Dedifferentiated amniotic fluid mesenchymal stem cell (primary cell): ENCODE data around the gene ARHGAP15.
A peak's percentile ranks its signal among the peaks of the same experiment; 100 is the strongest.

Experiments used
- DNase-seq: peaks from one replicate; pipeline ENCODE4 v3.0.0-alpha.2; 2016; ENCODE audit errors: extremely low spot score

ARHGAP15 gene

DNA sequence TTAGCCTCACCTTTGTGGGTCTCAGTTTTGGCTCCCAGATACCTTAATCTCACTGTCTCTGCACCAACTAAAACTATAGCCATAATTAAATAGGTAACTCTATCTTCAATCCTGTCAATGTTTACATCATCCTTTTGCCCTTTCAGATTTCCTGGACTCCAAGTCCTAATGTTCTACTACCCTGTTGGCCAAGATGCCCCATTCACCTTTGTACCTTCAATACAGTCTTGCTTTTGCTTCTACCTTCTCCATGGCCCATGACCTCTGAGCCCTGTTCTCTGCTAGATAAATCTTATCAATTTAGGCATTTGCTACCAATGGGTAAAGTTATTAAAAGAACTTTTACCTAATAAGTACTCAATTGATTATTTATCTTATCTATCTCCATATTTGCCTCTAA, 635.5 kb downstream of the ARHGAP15 start:
- no peak for DNase-seq

GRCh38 chr2:143768991-143769390, 639.8 kb downstream of the ARHGAP15 start:
- no peak for DNase-seq

GRCh38 chr2:143771939-143772338, 642.7 kb downstream of the ARHGAP15 start:
- no peak for DNase-seq

DNA sequence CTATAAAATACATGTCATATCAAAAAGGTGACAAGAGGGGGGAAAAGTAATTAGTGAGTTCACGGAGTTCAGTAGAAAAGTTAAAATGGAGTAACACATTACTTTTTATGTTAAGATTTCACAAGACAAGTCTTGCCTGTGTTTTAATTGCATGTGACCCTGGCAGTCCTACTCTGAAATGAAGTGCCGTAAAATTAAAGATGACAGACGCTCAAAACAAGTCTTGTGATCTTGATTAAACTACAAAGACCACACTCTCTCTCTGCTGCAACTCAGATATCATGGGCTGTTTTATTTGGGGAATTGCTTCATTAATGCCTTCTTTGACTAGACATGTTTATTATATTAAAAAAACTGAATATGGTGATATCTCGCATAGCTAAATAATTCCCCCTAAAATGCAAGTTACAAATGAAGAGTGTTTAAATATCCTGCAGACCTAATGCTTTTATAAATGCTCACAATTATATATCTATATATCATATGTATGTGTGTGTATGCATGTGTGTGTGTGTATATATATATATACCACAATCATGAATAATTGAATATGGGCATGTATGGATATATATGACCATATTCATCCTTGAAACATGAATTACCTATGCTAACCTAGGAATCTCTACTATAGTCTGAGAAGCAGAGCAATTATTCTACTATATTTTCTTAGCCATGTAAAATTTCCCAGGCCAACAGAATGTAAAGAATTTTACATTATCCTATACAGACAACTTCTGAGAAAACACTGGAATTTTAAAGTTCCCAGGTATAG, 647.5 kb downstream of the ARHGAP15 start:
- DNase-seq, result no peak

DNA sequence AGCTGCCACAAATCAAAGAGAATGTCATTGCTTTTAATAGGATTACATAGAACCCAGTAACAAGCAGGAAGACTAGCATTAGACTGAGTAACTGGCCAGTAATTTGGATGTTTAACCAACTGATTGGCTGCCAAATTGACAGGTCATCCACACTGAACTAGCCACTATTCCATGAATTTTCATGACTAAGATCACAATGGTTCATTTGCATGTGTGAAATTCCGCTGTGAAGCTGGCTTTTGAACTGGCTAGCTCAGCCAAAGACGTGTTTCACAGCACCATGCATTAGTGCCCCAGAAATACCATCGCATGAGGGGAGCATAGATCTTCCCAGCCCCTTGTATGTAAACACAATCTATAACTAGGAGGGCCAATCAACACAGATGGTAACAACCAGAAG, 649.8 kb downstream of the ARHGAP15 start:
- no peak for DNase-seq

DNA sequence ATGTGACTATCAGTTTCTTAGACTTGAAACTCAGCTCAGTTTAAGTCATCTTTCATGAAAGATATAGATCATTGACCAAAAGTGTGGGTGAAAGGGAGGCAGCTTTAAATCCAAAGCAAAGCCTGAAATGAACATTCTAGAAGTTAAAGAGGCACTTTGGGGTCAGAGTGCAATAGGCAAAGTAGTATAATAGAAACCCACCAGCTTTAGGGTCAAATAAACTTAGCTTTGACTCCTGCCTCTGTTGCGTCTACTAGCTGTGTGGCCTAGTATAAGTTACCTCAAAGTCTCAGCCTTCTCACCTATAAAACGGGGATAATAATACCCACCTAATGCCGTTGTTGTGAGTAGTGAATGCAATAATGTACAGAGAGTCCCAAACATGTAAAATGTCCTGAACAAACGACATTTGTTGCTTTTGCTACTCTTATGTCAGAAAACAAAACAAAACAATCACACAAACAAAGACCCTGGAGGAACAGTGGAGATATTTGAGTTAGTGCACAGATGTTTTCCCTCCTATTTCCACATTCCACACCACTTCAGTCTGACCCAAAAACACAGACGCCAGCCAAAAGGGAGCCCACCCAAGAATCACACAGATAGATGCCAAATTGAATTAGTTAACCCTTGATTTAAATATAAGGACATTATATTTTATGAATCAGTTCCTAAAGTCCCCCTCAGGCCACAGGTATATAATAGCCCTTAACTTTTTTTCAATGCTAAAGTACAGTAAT, 657.0 kb downstream of the ARHGAP15 start:
- no peak for DNase-seq

DNA sequence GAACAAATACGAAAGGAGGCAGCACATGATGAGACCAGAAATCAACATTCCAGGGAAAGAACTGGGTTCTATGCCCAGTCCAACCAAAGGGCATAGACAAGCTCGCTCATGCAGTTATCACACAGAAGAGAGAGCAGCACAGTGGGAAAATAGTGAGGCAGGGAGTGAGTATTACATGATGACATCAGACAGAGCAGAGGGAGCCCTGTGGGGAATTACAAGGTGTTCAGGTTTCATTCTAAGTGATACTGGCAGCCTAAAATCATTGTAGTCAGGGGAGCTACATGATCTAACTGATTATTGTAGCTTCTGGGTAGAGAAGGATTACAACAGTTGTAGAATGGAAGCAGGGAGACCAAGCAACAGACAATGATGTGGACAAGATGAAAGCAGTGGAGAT, 658.5 kb downstream of the ARHGAP15 start:
- no peak for DNase-seq

DNA sequence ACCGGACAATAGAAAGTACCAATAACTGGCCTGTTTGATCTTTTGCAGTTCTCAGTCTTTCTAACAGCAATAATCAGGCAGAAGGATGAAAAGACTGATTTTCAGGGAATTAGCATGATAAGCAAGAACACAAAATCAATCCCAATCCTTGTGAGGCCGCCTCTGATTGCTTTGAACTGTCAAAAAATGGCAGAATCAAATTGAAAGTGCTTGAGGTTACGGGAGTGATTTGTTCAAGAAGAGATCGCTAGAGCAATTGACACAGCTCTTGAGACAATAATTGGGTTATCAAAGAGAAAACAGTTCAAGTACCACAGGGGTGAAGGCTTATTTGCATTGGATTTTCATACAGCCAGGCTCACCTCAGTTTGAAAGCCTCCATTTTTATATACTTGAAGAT, 663.4 kb downstream of the ARHGAP15 start:
- no peak for DNase-seq

DNA sequence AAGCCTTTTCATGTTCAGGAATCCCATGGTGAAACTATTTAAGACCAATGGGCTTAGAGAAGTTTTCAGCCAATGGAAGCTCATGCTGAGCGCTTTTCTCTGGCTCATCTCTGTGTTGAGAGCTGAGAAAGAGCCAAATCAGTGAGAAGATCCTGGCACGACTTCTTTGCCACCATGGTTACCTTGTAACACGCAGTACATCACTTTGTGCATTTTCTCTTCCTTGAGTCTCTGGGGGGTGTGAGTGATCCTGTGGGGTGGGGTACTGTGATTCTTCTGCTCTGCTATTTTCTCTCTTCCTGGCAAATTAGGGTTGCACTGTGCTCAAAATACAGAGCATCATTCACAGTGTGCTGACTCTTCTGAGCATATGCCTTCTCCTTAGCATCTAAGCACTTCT, 664.2 kb downstream of the ARHGAP15 start:
- no peak for DNase-seq

DNA sequence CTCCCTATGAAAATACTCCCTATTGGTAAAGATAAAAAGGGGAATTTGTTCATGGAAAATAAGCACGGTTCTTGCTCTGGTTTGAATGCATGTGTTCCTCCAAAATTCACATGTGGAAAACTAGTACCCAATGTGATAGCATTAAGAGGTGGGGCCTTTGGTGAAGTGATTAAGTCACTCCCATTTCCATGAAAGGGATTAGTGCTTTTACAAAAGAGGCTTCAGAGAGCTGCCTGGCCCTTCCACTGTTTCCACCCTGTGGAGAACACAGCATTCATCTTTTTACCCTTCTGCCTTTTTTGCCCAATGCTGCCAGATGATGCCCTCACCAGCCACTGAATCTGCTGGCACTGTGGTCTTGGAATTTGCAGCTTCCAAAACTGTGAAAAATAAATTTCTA, 666.8 kb downstream of the ARHGAP15 start:
- no peak for DNase-seq

DNA sequence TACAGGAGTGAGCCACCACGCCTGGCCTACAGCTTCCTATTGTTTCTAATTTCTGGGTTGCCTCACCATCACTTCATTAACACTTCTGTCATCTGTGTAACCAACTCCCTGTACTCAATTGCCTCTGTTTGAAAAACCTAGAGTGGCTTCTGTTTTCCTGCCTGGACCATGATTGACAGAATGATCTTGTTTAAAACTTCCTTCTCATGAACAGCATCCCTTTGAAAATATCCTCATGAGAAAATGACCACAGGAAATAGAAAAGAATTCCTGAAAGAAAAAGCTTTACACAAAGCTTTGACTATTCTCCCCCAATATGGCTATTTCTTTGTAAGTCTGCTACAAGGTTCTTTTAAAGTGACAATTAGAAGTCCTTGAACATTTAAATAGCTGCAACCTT, 672.3 kb downstream of the ARHGAP15 start:
- no peak for DNase-seq

GRCh38 chr2:143802242-143802641, 673.0 kb downstream of the ARHGAP15 start:
- DNase-seq, result peak; percentile 55

DNA sequence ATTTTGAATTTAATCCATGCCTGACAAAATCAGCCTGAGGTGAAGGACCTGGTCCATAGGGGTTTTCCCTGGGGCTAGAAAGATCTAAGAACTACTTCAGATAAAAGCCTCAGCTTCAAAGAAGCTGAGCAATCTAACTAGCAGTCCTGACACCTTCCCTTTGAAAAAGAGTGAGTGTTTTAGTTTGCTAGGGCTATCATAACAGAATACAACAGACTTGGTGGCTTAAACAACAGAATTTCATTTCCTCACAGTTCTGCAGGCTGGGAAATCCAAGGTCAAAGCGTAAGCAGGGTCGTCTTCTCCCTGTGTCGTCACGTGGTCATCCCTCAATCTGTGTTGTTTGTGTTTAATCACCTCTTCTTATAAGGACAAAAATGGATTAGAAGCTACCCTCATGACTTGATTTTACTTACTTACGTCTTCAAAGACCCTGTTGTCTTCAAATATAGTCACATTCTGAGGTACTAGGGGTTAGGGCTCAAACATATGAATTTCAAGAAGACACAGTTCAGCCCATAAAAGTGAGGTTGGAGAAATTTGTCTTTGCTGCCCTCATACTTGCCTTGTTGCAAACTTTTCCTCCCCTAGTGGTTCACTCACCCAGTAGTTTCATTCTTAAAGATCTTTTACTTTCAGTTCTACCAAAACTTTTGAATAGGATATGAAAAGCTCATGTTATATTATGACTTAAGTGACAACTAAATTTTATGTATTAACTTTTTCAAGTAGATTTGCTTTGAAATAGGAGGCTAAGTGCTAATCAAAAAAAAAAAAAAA, 673.8 kb downstream of the ARHGAP15 start:
- no peak for DNase-seq

DNA sequence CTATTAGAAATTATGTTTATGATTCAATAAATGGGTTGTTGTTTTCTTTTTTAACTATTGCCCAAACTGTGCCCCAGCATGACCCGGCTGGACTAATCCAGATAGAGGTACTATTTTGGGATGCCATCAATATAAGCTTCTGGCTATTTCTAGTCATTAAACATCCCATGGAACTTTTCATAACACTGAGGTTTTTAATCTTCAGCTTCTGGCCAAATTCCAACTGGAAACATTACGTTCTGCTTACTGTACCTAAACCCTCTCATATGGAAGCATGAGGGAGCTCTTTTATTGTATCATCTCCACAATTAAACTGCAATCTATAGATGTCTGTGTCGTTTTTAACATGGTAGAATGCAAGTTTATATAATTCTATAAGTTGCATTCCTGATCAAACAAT, 674.7 kb downstream of the ARHGAP15 start:
- no peak for DNase-seq

DNA sequence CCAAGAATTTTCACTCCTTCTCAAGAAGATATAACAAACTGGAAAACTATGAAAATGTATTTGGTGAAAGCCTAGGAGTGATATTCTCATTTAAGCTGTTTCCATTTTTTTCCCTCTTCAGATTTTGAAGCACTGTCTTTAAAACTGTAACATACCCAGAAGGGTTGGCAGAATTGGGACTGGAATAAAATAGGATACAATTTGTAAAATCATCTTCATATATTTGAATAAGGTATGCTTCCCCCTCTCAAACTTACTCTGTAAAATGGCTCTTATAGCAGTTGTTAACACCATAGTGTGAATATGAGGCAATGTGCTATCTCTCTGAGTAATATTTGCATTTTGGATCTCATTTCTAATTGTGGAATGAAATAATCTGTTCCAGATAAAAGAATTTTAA, 676.4 kb downstream of the ARHGAP15 start:
- DNase-seq, result no peak

DNA sequence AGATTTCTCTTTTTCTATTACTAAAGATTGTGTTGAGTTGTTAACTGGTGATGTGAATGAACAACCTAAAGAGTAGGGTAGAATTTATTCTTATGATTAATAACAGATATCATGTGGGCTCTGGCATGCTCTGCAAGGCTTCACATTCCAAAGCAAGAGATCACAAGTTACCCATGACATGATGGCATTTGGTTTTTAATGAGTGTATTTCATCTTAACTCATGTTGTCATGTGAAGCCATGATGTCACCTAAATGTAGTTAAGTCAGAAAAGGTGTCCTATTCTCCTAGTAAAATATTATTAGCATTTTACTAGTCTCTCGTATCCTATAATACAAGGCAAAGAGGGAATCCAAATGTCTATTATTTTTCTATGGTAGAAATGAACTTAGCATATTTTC, 678.0 kb downstream of the ARHGAP15 start:
- no peak for DNase-seq

GRCh38 chr2:143807671-143808070, 678.5 kb downstream of the ARHGAP15 start:
- no peak for DNase-seq

DNA sequence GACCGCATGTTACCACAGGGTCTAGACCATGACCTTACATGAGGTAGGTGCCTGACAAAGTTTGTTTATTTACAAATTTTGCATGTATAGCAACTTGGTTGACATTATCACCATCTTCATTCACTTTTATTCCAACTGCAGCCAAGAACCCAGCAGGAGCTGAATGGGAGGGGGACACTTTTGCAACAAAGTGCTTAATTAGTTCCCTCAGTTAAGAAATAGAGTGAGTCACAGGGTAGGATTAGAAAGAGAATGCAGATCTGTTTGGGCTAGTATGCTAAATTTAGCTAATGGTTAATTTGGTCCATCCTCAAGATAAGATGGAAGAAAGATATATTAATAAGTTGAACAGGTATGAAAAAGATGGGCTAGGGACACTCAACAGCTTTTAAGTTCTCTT, 678.9 kb downstream of the ARHGAP15 start:
- DNase-seq, result no peak

- DNase-seq, result no peak
Measured at GRCh38 chr2:143815082-143815481, 685.9 kb downstream of the ARHGAP15 start.

DNA sequence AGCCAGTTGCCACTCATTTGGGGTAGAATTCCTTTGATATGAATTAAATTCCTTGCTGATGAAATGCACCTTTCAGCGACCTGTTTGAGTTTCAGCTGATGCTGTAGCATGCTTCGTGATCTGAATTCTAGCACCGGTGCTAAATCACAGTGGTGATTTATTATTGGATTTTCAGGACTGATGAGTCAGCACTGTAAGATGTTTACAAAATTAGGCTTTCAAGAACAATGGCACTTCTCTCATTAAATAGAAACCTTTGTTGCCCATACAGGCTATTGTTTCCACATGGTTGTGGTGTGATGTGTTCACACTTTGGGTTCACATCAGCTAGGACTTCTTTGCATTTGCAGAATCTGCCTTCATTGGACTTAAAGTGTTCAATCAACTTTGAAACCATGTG, 687.7 kb downstream of the ARHGAP15 start:
- DNase-seq, result no peak
